Left forelimb (tissue), 1 donor: ENCODE data around the gene RXYLT1.

Source experiments
- DNase-seq: peaks from one replicate; pipeline ENCODE4 v3.0.0-alpha.2; 2018; ENCODE audit warnings: low spot score

The RXYLT1 gene

GRCh38 chr12:63843721-63844390, 64.1 kb downstream of the RXYLT1 start:
- peak; percentile 93 for DNase-seq

- DNase-seq: peak; percentile 83
Observed at GRCh38 chr12:63844391-63845341, 65.0 kb downstream of the RXYLT1 start, which contains the start of gene SRGAP1. Gene SRGAP1, plus strand, starts transcription at chr12:63844700. Its CDS starts 117 bp downstream, at chr12:63844817.

GRCh38 chr12:63845726-63846125, 66.0 kb downstream of the RXYLT1 start:
- DNase-seq: no peak

GRCh38 chr12:63846238-63846967, 66.7 kb downstream of the RXYLT1 start:
- DNase-seq: no peak

- no peak for DNase-seq
Observed at GRCh38 chr12:63848450-63848849, 68.7 kb downstream of the RXYLT1 start.

- no peak for DNase-seq
Observed at GRCh38 chr12:63849106-63849620, 69.5 kb downstream of the RXYLT1 start.

GRCh38 chr12:63849641-63850040, 69.9 kb downstream of the RXYLT1 start:
- no peak for DNase-seq

- DNase-seq: no peak
Observed at GRCh38 chr12:63853978-63854377, 74.3 kb downstream of the RXYLT1 start.

GRCh38 chr12:63855299-63855698, 75.6 kb downstream of the RXYLT1 start:
- no peak for DNase-seq

GRCh38 chr12:63857771-63858670, 78.3 kb downstream of the RXYLT1 start:
- no peak for DNase-seq
